HG03060 (cell line): ENCODE results near the gene MEI1.
"Not testable (repeated sequence)": the region's sequence is repeated elsewhere in the genome, so short reads cannot be mapped to it uniquely, and the experiment has no call there.

Source experiments
- ATAC-seq: cut with Tn5 transposase; IDR thresholded peaks from one replicate; pipeline ENCODE4 v1.9.1; 2021; ENCODE audit warnings: low read depth, moderate number of reproducible peaks; ENCODE audit not compliant: unreplicated experiment

Gene MEI1

GRCh38 chr22:41834005-41834944, 135.0 kb downstream of the MEI1 start:
- ATAC-seq: no peak

DNA sequence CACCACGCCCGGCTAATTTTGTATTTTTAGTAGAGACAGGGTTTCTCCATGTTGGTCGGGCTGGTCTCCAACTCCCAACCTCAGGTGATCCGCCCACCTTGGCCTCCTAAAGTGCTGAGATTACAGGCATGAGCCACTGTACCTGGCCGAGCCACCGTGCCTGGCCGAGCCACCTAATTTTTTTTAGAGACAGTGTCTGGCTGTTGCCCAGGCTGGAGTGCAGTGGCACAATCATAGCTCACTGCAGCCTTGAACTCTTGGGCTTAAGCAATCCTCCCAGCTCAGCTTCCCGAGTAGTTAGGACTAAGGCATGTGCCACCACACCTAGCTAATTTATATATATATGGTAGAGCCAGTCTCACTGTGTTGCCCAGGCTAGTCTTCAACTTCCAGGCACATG, 136.2 kb downstream of the MEI1 start:
- not testable (repeated sequence) for ATAC-seq

DNA sequence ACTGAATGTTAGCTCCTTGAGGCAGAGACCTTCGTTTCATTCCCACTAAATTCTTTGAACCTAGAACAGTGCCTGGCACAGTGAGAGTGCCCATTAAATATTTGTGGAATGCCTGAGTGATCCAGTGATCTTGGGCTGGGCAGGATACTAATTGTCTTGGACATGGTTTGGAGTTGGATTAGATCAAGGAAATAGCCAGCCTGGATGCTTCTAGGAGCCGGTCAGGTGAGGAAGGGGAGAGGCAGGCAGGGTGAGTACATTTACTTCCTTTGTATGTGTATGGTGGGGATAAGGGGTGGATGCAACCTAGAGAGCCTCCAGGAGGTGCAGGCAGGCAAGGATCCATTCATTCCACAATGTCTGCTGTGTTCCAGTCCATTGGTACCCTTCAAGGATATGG, 137.2 kb downstream of the MEI1 start:
- no peak for ATAC-seq

- no peak for ATAC-seq
These were observed 139.7 kb downstream of the MEI1 start for GRCh38 chr22:41838842-41839618.

GRCh38 chr22:41840216-41840615, 140.9 kb downstream of the MEI1 start:
- ATAC-seq: no peak

DNA sequence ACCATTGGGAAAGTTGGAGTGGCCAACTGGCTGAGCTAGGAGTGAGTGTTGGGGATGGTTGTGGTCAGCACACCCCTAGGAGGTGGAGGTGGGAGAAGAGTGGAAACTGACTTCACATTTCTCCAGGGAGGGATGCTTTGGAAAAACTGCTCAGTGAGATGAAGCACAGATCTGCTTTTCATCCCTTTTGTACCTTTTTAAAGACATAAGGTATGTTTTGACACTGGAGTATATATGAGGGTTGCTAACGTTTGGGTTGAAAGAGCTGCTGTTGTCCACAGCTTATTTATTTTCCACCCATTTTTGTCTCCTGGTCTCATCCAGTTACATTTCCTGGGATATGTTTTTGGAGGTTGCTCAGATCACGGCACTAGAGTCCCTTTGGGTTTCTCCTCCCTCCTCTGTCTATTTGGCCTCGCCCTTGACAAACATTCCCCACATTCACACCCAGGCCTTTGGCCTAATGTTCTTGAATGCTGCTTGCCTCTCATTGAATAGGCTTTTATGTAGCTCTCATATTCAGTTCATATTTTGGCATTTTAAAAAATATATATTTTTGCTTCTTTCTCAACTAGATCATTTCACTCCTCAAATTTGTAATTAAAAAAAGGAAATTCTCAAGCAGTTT, 141.9 kb downstream of the MEI1 start:
- ATAC-seq: no peak

DNA sequence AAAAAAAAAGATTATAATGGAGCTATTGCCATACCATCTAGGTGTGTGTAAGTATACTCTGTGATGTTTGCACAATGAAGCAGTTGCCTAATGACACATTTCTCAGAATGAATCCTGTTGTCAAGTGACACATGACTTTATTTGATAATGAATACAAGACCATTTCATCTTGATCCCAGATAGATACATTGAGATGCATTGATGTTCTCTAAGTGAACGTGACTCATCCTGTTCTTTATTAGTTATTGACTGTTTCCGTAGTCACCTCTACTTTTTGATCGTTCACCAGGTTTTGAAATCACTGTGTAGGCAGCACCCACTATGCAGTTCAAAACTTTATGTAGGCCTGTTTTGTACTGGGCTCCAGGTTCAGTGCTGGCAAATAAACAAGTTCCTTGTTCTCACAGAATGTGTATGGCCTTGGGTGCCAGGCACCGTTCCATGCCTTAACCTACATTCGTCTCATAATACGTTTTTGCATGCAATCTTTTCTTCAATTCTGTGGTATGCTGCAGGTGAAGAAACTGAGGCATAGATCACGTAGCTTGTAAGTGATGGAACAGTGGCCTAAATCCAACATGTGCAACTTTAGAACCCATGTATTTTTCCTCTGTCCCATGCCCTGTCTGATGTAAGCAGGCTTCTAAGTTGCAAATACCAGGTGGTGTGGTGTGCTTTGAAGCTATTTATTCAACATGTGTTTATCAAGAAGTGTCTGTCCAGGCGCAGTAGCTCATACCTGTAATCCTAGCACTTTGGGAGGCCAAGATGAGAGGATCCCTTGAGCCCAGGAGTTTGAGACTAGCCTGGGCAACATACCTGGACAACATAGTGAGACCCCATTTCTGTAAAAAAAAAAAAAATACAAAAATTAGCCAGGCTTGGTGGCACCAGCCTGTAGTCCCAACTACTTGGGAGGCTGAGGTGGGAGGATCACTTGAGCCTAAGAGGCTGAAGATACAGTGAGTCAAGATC, 144.0 kb downstream of the MEI1 start:
- ATAC-seq: no peak

DNA sequence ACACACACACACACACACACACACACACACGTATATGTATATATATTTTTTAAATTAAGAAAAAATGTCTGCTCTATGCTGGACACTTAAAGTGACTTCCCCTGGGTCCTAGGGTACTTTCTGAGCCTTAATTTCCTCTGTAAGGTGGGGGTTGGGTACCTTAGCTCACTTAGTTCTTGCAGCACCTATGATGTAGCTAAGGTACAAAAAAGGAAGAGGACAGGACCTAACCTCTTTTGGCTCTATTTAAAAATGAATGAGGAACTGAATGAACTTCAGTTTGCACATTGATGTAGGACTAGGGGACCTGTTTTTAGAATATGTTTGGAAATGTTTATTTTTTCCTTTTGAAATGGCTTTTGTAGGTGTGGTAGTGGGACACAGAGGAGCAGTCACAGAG, 144.7 kb downstream of the MEI1 start:
- ATAC-seq: no peak

- no peak for ATAC-seq
These were observed 145.2 kb downstream of the MEI1 start for GRCh38 chr22:41844513-41844912.

DNA sequence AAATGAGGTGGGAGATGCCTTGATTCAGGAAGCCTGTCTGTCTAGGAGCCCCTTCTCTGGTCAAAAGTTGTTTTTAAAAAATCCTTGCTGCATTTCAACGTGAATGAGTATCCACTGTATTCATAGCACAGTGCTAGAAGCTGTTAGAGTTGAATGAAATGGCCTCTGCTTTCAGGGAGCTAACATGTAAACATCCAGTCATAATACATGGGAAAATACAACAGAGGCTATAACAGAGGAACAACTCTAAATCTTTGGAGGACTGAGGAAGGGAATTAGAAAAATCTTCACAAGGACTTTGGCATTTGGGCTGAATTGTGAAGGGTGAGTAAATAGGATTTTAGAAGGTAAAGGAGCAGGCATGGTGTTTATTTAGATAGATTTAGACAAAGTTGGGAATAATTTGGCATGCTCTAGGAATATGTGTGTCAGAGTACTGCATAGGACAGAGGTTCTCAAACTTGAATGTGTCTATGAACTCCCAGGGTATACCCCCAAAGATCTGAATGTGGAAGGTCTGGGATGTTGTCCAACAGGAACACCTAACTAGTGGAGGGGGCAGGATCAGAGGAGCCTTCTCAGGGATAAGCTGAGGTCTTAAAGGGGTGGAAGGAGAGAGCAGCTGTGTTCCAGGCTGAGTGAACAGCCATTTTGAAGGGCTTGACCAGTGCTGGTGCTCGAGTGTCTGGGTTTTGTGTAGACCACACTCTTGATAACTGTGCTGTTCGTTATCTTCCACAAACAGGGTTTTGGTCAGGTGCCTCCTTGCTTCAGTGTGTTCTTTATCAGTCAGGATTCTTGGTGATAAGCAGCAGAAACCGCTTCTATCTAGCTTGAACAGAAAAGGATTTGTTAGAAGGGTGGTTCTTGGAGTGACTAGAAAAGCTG, 146.3 kb downstream of the MEI1 start:
- ATAC-seq: no peak

GRCh38 chr22:41846268-41846987, 147.1 kb downstream of the MEI1 start:
- ATAC-seq: no peak

DNA sequence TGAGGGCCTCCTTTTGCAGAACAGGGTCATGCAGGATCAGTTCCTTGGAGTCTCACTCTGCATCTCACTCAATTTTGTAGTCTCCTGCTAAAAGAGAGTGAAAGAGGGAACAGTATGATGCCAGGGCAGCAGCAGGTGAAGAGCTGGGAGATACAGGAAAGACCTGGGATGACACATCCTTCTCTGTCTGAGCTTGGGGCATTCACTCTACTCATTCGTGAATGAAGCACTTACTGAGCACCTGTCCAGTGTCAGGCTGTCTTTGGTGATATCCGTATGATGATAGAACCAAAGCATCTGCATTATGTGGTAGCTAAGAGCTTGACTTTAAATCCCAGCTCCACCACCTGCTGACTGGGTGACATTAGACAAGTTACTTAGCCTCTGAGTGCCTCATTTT, 148.0 kb downstream of the MEI1 start:
- ATAC-seq: no peak

DNA sequence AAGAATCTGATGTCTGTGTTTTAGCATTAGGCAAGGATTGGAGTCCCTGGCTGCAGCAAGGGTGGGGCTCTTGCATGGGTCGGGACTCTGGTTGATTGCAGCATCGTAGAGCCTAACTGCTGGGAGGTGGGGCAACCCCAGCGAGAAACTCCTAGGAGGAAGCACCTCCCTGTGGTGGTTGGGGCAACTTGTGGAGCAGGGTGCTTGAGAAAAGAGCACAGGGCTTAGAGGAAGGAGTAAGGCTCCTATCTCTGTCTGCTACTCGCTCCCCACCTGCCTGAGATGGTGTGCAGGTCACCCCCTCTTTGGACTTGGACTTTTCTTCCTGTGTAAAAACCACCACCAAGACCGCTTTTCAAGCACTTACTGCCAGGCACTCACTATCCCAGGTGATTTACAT, 149.2 kb downstream of the MEI1 start:
- ATAC-seq: no peak
